ENCODE measurements around the gene SLC38A9. TPM values are rescaled to one million over a fixed set of nuclear protein-coding genes. Genes with fewer than 3 reads are reported as not detected.

The SLC38A9 gene
- total RNA-seq, 3 donors from 2014 or later: 14.9 to 19.6 (median 15.1) TPM

DNA sequence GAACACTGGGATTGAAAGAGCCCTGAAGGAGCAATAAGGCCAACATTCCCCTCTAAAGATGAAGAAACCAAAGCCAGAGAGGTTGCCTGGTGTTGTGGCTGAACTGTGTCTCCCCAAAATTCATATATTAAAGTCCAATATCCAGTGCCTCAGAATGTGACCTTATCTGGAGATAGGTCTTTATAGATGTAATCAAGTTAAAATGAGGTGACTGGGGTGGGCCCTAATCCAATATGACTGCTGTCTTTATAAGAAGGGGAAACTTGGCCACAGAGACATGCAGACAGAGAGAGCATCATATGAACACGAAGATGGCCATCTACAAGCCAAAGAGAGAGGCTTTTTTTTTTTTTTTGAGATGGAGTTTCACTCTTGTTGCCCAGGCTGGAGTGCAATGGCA, 110.5 kb downstream of the SLC38A9 start:
- ATAC-seq (no peak), DNase-seq (no peak)
- H3K4me3 Mint-ChIP-seq: no peak overlapping the region
- no peaks in the 10 kb centered on the region for H3K27me3 Mint-ChIP-seq (ENCODE audit: low read depth)
- no peaks in the 10 kb centered on the region for H3K9me3 Mint-ChIP-seq
- H3K4me1 Mint-ChIP-seq (ENCODE audit: low read depth): peaks cover 20% of the 10 kb centered on the region
- H3K36me3 Mint-ChIP-seq (ENCODE audit: insufficient read depth): no peaks in the 10 kb centered on the region

DNA sequence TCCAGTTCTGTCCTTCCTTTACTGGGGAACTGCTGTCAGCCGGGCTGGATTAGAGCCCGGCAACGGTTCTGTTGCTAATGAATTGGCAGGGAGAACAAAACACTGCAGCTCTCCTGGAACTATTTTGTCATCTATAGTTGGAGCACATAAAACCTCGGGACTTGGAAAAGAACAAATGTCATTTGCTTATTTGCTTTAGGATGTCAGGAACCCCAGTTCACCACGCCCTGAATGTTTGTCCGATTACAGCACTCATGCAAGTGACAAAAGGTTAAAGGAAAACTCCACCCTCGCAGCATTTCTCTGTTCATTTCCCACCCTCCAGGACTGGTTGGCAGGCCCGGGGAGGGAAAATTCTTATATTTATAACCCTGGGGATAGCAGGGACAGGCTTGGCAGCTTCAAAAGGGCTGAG, 110.9 kb downstream of the SLC38A9 start:
- ATAC-seq: no peak
- Mint-ChIP-seq H3K4me1 (ENCODE audit: low read depth) (peaks cover 20% of the 10 kb centered on the region), H3K4me3 (peak overlapping the region; percentile 29), H3K9me3 (no peaks in the 10 kb centered on the region), H3K27me3 (ENCODE audit: low read depth) (no peaks in the 10 kb centered on the region), H3K36me3 (ENCODE audit: insufficient read depth) (no peaks in the 10 kb centered on the region)
- no peak for DNase-seq

DNA sequence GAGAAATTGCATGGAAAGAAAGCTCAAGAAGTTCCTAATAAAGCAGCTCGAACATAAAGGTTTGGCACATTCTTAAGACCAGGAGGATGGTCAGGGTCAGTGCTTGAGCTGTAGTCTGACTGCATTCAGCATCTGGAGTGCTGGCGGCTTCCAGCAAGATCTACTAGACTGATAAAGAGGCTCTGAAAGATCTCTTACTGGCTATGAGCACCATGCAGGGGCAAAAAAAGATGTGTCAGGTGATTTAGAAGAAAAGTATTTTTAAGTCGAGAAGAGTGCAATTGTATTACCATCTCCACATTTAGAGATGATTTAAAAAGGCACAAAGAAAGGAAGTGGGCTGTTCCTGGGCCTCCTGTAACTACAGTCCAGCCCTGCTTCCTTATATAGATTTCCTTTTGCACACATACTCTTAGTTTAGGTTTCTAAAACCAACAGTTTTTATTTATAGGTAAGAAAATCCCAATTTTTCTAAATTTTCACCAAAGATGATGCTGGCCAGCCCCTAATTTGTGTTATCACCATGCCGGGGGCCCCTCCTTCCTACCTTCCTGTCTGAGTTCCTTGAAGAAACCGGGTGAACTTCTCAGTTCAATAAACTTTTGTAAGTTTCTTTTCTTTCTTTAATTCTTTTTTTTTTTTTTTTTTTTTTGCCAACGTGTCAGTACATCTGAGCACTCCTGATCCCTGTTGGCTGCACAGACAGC, 111.5 kb downstream of the SLC38A9 start:
- Mint-ChIP-seq H3K9me3 (no peaks in the 10 kb centered on the region), H3K4me3 (no peak overlapping the region), H3K27me3 (ENCODE audit: low read depth) (no peaks in the 10 kb centered on the region), H3K36me3 (ENCODE audit: insufficient read depth) (no peaks in the 10 kb centered on the region), H3K4me1 (ENCODE audit: low read depth) (peaks cover 20% of the 10 kb centered on the region)
- no peak for DNase-seq
- ATAC-seq: peak; percentile 35 to 51

DNA sequence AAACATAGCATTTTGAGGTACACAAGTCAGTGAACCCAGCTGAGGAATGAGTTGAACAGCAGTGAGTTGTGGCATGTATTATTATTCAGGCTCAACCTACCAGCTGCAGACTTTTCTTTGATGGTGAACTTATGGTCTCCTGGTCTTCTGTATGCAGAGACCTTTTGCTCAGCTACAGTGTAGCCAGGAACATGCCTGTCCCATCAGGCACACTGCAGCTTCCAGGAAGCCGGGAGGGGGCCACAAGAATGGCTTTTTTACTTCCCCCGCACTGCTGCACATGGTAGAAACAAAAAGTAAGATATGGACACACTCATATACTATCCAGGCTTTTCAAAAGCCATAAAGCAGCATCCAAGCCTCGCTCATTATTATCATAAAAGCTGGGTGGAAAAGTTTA, 112.0 kb downstream of the SLC38A9 start:
- Mint-ChIP-seq H3K36me3 (ENCODE audit: insufficient read depth) (no peaks in the 10 kb centered on the region), H3K9me3 (no peaks in the 10 kb centered on the region), H3K27me3 (ENCODE audit: low read depth) (no peaks in the 10 kb centered on the region), H3K4me1 (ENCODE audit: low read depth) (peaks cover 20% of the 10 kb centered on the region), H3K4me3 (no peak overlapping the region)
- no peak for DNase-seq
- no peak for ATAC-seq

DNA sequence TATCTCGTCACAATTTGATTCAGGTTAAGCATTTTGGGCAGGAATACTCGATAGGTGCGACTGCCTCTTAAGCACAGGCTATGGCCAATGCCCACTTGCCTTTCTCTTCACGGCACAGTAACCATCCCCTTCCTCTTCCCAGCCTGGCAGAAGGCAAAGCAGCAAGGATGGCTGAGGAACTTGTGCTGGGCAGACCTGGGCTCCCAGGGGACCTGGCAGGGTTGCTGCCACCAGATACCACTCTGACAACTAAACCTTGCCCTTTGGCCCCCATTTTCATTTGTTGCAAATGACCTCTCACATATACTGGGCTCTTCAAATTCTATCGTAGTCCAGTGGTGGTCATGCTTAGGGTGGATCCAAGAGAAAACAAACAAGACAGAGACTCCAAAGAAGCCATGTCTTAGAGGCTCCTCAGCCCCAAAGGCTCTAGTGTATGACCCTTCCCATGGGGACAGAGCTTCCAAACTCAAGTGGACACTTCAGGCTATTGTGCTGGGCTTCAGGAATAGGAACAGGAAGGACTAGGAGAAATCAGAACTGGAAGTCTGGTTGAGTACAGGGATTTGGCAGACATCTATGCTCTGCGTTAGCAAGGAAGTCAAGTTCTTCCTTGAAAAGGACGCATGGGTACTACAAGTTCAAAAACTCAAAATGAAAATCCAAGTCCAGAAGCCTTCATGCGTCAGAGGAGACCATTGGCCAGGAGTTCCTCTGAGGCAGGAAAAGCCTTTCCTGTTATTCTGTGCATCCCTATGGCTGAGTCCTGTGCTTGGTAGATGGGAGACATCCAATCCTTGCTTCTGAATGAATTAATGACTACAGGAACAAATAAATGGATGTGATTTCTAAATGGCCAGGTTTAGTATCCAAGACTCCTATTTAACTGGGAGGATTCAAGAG, 112.7 kb downstream of the SLC38A9 start:
- ATAC-seq: no peak
- no peaks in the 10 kb centered on the region for H3K27me3 Mint-ChIP-seq (ENCODE audit: low read depth)
- H3K4me3 Mint-ChIP-seq: no peak overlapping the region

DNA sequence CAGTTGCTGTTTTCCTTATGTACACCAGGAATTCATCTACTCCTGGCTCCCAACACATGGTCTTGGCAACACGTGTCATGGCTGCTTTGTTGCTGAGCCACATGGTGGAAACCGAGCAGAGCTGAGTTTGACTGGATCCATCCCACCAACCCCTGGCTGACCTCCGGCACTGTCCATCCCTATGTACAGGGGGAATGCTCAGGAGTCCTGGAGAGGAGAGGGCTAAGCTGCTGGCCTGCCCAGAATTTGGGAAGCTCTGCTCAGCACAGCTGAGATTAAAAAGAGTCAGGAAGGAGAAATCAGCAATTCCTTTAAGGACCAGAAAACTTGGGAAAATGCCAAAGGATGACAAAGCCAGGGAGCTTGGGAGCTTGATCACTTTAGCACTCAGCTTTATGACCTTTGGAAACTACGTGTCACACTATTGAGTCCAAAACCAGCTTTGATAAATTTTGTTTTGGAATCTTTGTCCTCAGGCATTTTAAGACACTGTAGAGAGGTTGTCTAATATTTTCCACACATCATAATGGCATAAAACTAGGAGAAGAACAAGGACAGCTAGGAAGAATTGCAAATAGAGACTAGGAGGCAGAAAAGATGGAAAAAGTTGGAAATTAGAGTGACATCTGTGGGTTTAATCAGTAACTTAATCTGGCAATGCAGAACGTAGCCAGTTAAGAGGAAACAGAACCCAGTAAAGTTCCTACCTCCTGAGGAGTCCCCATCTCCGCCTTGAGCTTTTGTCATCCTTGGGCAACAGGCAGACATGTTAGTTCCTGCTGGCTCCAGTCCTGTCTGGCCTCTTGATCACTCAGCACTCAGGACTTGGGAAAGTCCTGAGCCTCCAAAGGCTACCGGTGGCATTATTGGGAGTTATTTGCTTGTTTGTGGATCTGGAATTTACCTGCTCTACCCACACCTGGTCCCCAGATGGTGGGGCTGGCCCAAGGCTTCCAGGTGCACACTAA, 114.8 kb downstream of the SLC38A9 start:
- no peaks in the 10 kb centered on the region for H3K27me3 Mint-ChIP-seq (ENCODE audit: low read depth)
- DNase-seq (no peak), ATAC-seq (no peak)
- peaks cover 19% of the 10 kb centered on the region for H3K4me1 Mint-ChIP-seq (ENCODE audit: low read depth)
- H3K36me3 Mint-ChIP-seq (ENCODE audit: insufficient read depth): no peaks in the 10 kb centered on the region
- no peak overlapping the region for H3K4me3 Mint-ChIP-seq
- no peaks in the 10 kb centered on the region for H3K9me3 Mint-ChIP-seq

More for the DNA sequence above, 112.7 kb downstream of the SLC38A9 start:
- H3K4me1 Mint-ChIP-seq (ENCODE audit: low read depth): peaks cover 20% of the 10 kb centered on the region
- H3K36me3 Mint-ChIP-seq (ENCODE audit: insufficient read depth): no peaks in the 10 kb centered on the region
- no peaks in the 10 kb centered on the region for H3K9me3 Mint-ChIP-seq
- DNase-seq: no peak

DNA sequence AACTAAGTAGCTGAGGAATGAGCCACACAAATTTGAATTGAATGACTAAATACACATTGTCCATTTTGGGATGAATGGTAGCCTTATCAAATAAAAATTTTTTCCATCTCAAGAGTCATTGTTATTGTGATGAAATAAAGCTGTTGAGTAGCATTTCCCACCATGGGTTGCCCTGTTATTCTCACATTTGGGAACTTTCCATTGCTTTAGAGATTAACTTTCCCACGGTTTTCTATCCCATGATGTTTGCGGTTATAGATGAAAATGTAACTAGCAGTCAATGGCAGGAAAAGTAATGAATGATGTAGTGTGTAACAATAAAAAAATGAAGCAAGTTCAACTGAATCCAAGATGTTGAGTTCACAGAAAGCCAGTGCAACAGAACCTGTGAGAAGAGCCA, 117.5 kb downstream of the SLC38A9 start:
- no peak for ATAC-seq
- no peaks in the 10 kb centered on the region for H3K9me3 Mint-ChIP-seq
- H3K4me3 Mint-ChIP-seq: no peak overlapping the region
- no peaks in the 10 kb centered on the region for H3K36me3 Mint-ChIP-seq (ENCODE audit: insufficient read depth)
- H3K27me3 Mint-ChIP-seq (ENCODE audit: low read depth): no peaks in the 10 kb centered on the region
- no peak for DNase-seq
- peaks cover 13% of the 10 kb centered on the region for H3K4me1 Mint-ChIP-seq (ENCODE audit: low read depth)

DNA sequence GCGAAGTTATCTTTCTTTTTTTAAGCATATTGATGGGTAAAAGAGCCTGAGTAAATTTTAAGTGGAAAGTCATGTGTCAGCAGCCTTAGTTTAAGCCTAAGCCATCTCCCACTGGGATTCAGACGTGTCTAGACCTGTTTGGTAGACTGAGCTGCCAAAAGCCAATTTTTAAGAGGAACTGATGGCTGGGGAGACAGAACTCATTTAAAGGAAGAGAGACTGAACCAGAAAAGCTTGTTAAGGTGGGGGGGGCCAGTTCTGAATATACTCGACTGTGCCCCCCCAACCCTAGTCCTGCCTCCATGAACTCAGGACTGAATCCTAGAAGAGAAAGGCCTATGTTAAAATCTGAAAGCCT, 119.0 kb downstream of the SLC38A9 start:
- Mint-ChIP-seq H3K27me3 (ENCODE audit: low read depth) (no peaks in the 10 kb centered on the region), H3K4me3 (no peak overlapping the region), H3K4me1 (ENCODE audit: low read depth) (peaks cover 13% of the 10 kb centered on the region), H3K9me3 (no peaks in the 10 kb centered on the region), H3K36me3 (ENCODE audit: insufficient read depth) (no peaks in the 10 kb centered on the region)
- no peak for ATAC-seq
- no peak for DNase-seq

DNA sequence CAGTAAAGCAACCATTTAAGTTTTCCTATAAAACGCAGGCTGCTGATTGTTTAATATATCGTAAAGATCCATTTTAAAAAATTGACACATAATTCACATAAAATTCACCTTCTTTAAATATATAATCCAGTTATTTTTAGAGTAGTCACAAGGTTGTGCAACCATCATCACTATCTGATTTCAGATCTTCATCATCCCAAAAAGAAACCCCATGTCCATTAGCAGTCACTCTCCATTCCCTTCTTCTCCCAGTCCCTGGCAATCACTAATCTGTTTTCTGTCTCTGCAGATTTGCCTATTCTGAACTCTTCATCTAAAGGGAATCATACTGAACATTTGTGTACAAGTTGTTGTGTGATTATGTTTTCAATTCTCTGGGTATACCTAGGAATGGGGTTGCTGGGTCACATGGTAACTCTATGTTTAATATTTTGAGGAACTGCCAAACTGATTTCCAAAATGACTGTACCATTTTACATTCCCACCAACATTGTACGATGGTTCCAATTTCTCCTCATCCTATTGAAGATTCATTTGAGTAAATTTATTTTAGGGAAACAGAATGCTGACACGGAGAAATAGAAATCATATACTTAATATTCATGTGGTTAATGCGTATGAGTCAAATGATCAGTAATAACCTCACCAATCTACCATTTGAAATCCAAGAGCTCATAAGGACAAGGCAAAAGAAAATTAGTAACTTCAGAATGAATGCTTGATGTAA, 119.6 kb downstream of the SLC38A9 start:
- H3K4me3 Mint-ChIP-seq: no peak overlapping the region
- H3K36me3 Mint-ChIP-seq (ENCODE audit: insufficient read depth): no peaks in the 10 kb centered on the region
- peaks cover 13% of the 10 kb centered on the region for H3K4me1 Mint-ChIP-seq (ENCODE audit: low read depth)
- DNase-seq: no peak
- no peaks in the 10 kb centered on the region for H3K27me3 Mint-ChIP-seq (ENCODE audit: low read depth)
- no peak for ATAC-seq
- no peaks in the 10 kb centered on the region for H3K9me3 Mint-ChIP-seq

DNA sequence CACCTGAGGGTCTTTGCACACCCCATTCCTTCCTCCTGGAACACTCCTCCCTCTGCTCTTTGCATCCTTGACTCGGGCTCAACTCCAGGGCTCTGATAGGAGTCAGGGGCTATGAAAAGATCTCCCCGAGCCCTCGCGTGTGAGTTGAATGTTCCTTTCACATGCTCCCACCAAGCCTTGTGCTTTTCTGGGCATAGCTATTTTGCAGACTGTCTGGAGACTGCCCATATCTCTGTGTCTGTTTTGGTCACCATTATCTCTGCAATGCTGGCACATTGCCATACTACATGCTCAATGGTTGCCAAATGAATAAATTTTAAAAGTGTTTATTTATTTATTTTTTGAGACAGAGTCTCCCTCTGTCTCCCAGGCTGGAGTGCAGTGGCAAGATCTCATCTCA, 120.4 kb downstream of the SLC38A9 start:
- H3K36me3 Mint-ChIP-seq (ENCODE audit: insufficient read depth): no peaks in the 10 kb centered on the region
- peaks cover 13% of the 10 kb centered on the region for H3K4me1 Mint-ChIP-seq (ENCODE audit: low read depth)
- no peak overlapping the region for H3K4me3 Mint-ChIP-seq
- H3K27me3 Mint-ChIP-seq (ENCODE audit: low read depth): no peaks in the 10 kb centered on the region
- H3K9me3 Mint-ChIP-seq: no peaks in the 10 kb centered on the region
- DNase-seq (no peak), ATAC-seq (no peak)

DNA sequence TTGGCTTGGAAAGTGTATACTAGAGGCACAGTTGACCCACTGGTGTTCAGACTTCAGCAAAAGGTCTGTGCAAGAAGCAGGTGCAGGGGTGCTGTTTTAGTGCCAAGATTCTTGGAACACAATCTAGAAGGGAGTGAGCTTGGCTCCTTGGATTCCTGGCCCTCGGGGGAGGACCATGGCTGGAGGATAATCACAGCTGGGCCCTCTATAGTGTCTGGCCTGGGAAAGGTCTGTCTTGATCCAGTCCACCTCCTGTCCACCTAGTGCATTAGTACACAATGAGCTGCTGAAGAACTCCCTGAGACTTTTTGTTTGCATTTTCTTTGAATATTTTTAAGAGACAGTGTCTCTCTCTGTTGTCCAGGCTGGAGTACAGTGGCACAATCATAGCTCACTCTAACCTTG, 126.9 kb downstream of the SLC38A9 start:
- H3K4me3 Mint-ChIP-seq: no peak overlapping the region
- no peaks in the 10 kb centered on the region for H3K9me3 Mint-ChIP-seq
- no peaks in the 10 kb centered on the region for H3K27me3 Mint-ChIP-seq (ENCODE audit: low read depth)
- peaks cover 10% of the 10 kb centered on the region for H3K4me1 Mint-ChIP-seq (ENCODE audit: low read depth)
- DNase-seq (no peak), ATAC-seq (no peak)
- H3K36me3 Mint-ChIP-seq (ENCODE audit: insufficient read depth): no peaks in the 10 kb centered on the region

DNA sequence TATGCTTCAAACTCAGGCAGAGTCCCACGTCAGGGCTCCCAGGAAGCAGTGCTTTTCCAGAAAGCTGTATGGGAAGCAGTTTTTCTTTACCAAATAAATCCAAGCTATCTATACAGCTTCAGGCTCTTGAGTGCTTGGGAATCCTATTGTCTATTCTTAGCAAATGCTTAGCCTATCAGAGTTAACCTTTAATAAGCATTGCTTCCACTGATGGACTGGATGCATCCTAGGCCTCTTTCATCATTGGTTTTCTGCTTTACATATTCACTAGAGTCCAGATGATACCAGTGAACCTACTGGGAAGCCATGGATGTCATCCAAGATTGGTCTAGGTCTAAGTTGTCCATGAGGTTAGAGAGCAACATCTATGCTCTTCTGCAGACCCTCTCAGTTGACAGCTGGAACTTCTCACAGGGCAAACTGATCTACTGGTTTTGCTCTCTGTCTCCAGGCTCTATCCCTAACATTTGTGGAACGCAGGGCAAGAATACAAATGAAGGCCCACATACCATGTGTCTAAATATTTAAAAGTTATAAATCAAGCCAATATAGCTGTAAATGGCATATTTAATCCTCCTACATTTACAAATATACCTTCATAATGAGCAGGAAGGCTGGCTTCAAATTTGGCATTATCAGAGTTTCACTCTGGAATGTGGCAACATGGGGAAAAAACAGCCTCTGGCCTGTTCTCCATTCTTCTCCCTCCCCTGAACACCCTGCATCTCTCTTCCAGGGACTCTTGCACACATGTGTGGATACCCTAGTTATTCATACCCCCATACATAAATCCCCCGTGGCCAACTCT, 127.5 kb downstream of the SLC38A9 start:
- no peak overlapping the region for H3K4me3 Mint-ChIP-seq
- H3K4me1 Mint-ChIP-seq (ENCODE audit: low read depth): peaks cover 8% of the 10 kb centered on the region
- ATAC-seq: no peak
- no peaks in the 10 kb centered on the region for H3K36me3 Mint-ChIP-seq (ENCODE audit: insufficient read depth)
- H3K9me3 Mint-ChIP-seq: no peaks in the 10 kb centered on the region
- H3K27me3 Mint-ChIP-seq (ENCODE audit: low read depth): no peaks in the 10 kb centered on the region
- no peak for DNase-seq

DNA sequence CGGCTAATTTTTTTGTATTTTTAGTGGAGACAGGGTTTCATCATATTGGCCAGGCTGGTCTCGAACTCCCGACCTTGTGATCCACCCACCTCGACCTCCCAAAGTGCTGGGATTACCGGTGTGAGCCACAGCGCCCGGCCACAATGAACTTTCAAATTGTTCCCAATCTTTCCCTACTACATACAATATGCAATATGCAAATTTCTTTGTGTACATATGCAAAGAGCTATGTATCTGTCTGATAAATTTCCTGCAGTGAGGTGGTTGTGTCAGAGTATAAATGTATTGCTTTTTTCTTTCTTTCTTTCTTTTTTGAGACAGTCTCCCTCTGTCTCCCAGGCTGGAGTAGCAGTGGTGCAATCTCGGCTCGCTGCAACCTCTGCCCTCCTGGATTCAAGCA, 128.5 kb downstream of the SLC38A9 start:
- Mint-ChIP-seq H3K9me3 (no peaks in the 10 kb centered on the region), H3K4me1 (ENCODE audit: low read depth) (peaks cover 8% of the 10 kb centered on the region), H3K27me3 (ENCODE audit: low read depth) (no peaks in the 10 kb centered on the region), H3K36me3 (ENCODE audit: insufficient read depth) (peaks cover 2% of the 10 kb centered on the region), H3K4me3 (no peak overlapping the region)
- ATAC-seq: no peak
- no peak for DNase-seq

All from activated T-cell treated with anti-CD3 and anti-CD28 coated beads, Interleukin-2, amount 50 U/mL, for 4 hours (primary cell).